ENCODE results near the gene EIF4A2. TPM values are rescaled to one million over a fixed set of nuclear protein-coding genes. Genes with fewer than 3 reads are reported as not detected.
A peak's percentile ranks its signal among the peaks of the same experiment; 100 is the strongest.

Gene EIF4A2
- total and polyA plus RNA-seq, 2 of the 13 experiments (the other 11 are each of a cell fraction or from before 2014, with no cell fraction given): 480 to 596 TPM

GRCh38 chr3:186783731-186784515 lies 546 bp downstream of the EIF4A2 start (continued):
- no peak; the same call in 1 of the 2 replicates for TF ChIP-seq ZNF280D (CRISPR knock-in tag; IDR thresholded peaks at IDR 0.05)
- TF ChIP-seq ZNF510 (CRISPR knock-in tag; IDR thresholded peaks at IDR 0.05; ENCODE audit: low read depth): no peak
- 0 out of 2 replicates have a peak, but pooled peaks have one; percentile 8 for TF ChIP-seq ZNF331 (CRISPR knock-in tag; IDR thresholded peaks at IDR 0.05)
- no peak for TF ChIP-seq DNMT1 (CRISPR knock-in tag; IDR thresholded peaks at IDR 0.05)
- TF ChIP-seq ZNF724P (CRISPR knock-in tag; IDR thresholded peaks at IDR 0.05; ENCODE audit: borderline replicate concordance): peak; percentile 24; the same call in 1 of the 2 replicates
- TF ChIP-seq ZSCAN31 (CRISPR knock-in tag; IDR thresholded peaks at IDR 0.05; ENCODE audit: low read depth): no peak; the same call in none of the 2 replicates
- TF ChIP-seq CREB1 (IDR thresholded peaks at IDR 0.05): no peak
- no peak for TF ChIP-seq CREB1 (CRISPR knock-in tag; IDR thresholded peaks at IDR 0.05)
- TF ChIP-seq TCF12 (IDR thresholded peaks at IDR 0.05): no peak
- TF ChIP-seq TCF12 (CRISPR knock-in tag; IDR thresholded peaks at IDR 0.05): no peak
- no peak for TF ChIP-seq SRSF9 (IDR thresholded peaks at IDR 0.05; ENCODE audit: borderline replicate concordance, insufficient read depth, low read depth, low read length, poor library complexity, severe bottlenecking)
- TF ChIP-seq ZNF160 (CRISPR knock-in tag; IDR thresholded peaks at IDR 0.05): no peak
- TF ChIP-seq ZNF761 (CRISPR knock-in tag; conservative IDR thresholded peaks at IDR 0.05): peak; percentile 88; the same call in 1 of the 2 replicates
- TF ChIP-seq TGIF2 (CRISPR knock-in tag; IDR thresholded peaks at IDR 0.05): peak; percentile 24; the same call in 1 of the 2 replicates
- no peak for TF ChIP-seq ZNF430 (CRISPR knock-in tag; IDR thresholded peaks at IDR 0.05)
- TF ChIP-seq SMAD9 (CRISPR knock-in tag; IDR thresholded peaks at IDR 0.05): no peak
- TF ChIP-seq HNRNPL (IDR thresholded peaks at IDR 0.05; ENCODE audit: low read depth, low read length): peak; percentile 81
- TF ChIP-seq POLR2A (IDR thresholded peaks at IDR 0.05; ENCODE audit: insufficient read depth in 1 of 2, low read depth in 2 of 2, low read length in 2 of 2): no peak; a peak in 3 of 4 replicates
- TF ChIP-seq SP4 (CRISPR knock-in tag; IDR thresholded peaks at IDR 0.05): peak; percentile 58; the same call in 1 of the 2 replicates
- no peak for TF ChIP-seq IRF1 (CRISPR knock-in tag; IDR thresholded peaks at IDR 0.05; ENCODE audit: low read depth)
- TF ChIP-seq YEATS2 (CRISPR knock-in tag; IDR thresholded peaks at IDR 0.05; ENCODE audit: borderline replicate concordance): peak; percentile 74; the same call in 1 of the 2 replicates
- TF ChIP-seq PRDM4 (CRISPR knock-in tag; IDR thresholded peaks at IDR 0.05; ENCODE audit: borderline replicate concordance): no peak
- no peak for TF ChIP-seq SMARCE1 (IDR thresholded peaks at IDR 0.05; ENCODE audit: borderline replicate concordance)
- TF ChIP-seq CCDC6 (CRISPR knock-in tag; IDR thresholded peaks at IDR 0.05): no peak
- TF ChIP-seq ZSCAN12 (CRISPR knock-in tag; IDR thresholded peaks at IDR 0.05): no peak
- TF ChIP-seq ZNF234 (CRISPR knock-in tag; conservative IDR thresholded peaks at IDR 0.05): 0 out of 2 replicates have a peak, but pooled peaks have one; percentile 27
